ENCODE data around the gene PACSIN2. TPM values are rescaled to one million over a fixed set of nuclear protein-coding genes. Genes with fewer than 3 reads are reported as not detected.

Gene PACSIN2
- polyA plus RNA-seq, 2 of the 4 experiments (the other 2 are of a cell fraction) = 60.3 to 94.0 TPM

DNA sequence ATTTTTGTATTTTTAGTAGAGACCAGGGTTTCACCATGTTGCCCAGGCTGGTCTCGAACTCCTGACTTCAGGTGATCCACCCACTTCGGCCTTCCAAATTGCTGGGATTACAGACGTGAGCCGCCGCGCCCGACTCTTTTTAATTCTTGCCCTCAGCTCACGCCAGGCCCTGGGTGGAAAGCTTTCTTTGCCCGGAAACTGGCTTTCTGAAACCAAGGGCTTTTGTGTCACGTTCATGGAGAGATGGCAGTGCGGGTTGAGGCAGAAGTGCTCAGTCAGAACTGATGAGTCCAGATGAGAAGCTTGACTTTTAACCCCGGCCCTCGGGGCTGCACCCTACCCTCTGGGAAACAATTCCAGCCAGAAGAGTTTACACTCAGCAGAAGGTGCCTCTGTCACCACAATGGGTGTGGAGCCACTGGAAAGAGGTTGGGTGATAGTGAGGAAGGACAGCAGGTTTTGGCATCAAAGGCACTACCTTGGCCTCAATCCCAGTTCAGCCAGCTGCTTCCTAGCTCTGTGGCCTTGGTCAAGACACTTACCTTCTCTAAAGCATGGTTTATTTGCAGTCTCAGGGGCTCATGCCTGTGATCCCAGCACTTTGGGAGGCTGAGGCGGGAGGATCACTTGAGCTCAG lies 157.0 kb downstream of the PACSIN2 start:
- no peak overlapping the region for H3K4me3 ChIP-seq
- no peak for DNase-seq (ENCODE audit: low read depth in 1 of 2, low spot score in 1 of 2)
- H3K27ac ChIP-seq = no peak overlapping the region
- no peak for TF ChIP-seq MYC (IDR thresholded peaks at IDR 0.05; ENCODE audit: borderline replicate concordance, low read length)
- TF ChIP-seq RCOR1 (IDR thresholded peaks at IDR 0.05; ENCODE audit: low read depth, low read length) = no peak
- TF ChIP-seq BHLHE40 (IDR thresholded peaks at IDR 0.05; ENCODE audit: low read depth, low read length) = no peak
- no peak for TF ChIP-seq NPAS2 (CRISPR knock-in tag; IDR thresholded peaks at IDR 0.05; ENCODE audit: borderline replicate concordance)
- no peak for TF ChIP-seq NFE2L2 (conservative IDR thresholded peaks at IDR 0.05; ENCODE audit: low read length)
- TF ChIP-seq, protein P1, sequence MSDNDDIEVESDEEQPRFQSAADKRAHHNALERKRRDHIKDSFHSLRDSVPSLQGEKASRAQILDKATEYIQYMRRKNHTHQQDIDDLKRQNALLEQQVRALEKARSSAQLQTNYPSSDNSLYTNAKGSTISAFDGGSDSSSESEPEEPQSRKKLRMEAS (IDR thresholded peaks at IDR 0.05) = no peak
- TF ChIP-seq HOXB5 (CRISPR knock-in tag; IDR thresholded peaks at IDR 0.05) = no peak
- no peak for TF ChIP-seq TFCP2L1 (CRISPR knock-in tag; IDR thresholded peaks at IDR 0.05)
- no peak for TF ChIP-seq FOSB (CRISPR knock-in tag; IDR thresholded peaks at IDR 0.05)
- TF ChIP-seq, protein P2, sequence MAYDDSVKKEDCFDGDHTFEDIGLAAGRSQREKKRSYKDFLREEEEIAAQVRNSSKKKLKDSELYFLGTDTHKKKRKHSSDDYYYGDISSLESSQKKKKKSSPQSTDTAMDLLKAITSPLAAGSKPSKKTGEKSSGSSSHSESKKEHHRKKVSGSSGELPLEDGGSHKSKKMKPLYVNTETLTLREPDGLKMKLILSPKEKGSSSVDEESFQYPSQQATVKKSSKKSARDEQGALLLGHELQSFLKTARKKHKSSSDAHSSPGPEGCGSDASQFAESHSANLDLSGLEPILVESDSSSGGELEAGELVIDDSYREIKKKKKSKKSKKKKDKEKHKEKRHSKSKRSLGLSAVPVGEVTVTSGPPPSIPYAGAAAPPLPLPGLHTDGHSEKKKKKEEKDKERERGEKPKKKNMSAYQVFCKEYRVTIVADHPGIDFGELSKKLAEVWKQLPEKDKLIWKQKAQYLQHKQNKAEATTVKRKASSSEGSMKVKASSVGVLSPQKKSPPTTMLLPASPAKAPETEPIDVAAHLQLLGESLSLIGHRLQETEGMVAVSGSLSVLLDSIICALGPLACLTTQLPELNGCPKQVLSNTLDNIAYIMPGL (CRISPR knock-in tag; IDR thresholded peaks at IDR 0.05; ENCODE audit: borderline replicate concordance) = no peak
- TF ChIP-seq MAZ (IDR thresholded peaks at IDR 0.05; ENCODE audit: borderline replicate concordance, low read depth, low read length) = no peak
- no peak for TF ChIP-seq CEBPB (IDR thresholded peaks at IDR 0.05)
- no peak for TF ChIP-seq PHF8 (IDR thresholded peaks at IDR 0.05; ENCODE audit: borderline replicate concordance, low read depth)
- no peak for TF ChIP-seq POLR2AphosphoS2 (conservative IDR thresholded peaks at IDR 0.05; ENCODE audit: low read length)
- TF ChIP-seq ESRRA (IDR thresholded peaks at IDR 0.05; ENCODE audit: borderline replicate concordance, low read length) = no peak
- TF ChIP-seq, protein P3, sequence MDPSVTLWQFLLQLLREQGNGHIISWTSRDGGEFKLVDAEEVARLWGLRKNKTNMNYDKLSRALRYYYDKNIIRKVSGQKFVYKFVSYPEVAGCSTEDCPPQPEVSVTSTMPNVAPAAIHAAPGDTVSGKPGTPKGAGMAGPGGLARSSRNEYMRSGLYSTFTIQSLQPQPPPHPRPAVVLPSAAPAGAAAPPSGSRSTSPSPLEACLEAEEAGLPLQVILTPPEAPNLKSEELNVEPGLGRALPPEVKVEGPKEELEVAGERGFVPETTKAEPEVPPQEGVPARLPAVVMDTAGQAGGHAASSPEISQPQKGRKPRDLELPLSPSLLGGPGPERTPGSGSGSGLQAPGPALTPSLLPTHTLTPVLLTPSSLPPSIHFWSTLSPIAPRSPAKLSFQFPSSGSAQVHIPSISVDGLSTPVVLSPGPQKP (IDR thresholded peaks at IDR 0.05; ENCODE audit: low read depth, low read length) = no peak
- TF ChIP-seq HOXA7 (CRISPR knock-in tag; IDR thresholded peaks at IDR 0.05) = no peak
- TF ChIP-seq ZNF302 (CRISPR knock-in tag; IDR thresholded peaks at IDR 0.05) = no peak
- H3K4me1 ChIP-seq = peaks cover 16% of the 10 kb centered on the region; the same call in 1 of the 3 replicates
- ChIA-PET CTCF (interaction anchor here (0.9 to 4.7 kb wide), 3 partner anchors 9 to 52 kb away, joined by 4 to 26 read pairs (median 4); no protein-coding TSS in a partner anchor), POLR2A (no interaction called here)
- ATAC-seq = no peak
- H3K9me3 ChIP-seq = peaks cover 3% of the 10 kb centered on the region; the same call in 1 of the 3 replicates
- 95% methylated on average over 14 of the region's 14 CpGs for WGBS (ENCODE audit: missing lambda C conversion rate)
- H3K4me2 ChIP-seq = no peak overlapping the region
- FAIRE-seq = no peak

DNA sequence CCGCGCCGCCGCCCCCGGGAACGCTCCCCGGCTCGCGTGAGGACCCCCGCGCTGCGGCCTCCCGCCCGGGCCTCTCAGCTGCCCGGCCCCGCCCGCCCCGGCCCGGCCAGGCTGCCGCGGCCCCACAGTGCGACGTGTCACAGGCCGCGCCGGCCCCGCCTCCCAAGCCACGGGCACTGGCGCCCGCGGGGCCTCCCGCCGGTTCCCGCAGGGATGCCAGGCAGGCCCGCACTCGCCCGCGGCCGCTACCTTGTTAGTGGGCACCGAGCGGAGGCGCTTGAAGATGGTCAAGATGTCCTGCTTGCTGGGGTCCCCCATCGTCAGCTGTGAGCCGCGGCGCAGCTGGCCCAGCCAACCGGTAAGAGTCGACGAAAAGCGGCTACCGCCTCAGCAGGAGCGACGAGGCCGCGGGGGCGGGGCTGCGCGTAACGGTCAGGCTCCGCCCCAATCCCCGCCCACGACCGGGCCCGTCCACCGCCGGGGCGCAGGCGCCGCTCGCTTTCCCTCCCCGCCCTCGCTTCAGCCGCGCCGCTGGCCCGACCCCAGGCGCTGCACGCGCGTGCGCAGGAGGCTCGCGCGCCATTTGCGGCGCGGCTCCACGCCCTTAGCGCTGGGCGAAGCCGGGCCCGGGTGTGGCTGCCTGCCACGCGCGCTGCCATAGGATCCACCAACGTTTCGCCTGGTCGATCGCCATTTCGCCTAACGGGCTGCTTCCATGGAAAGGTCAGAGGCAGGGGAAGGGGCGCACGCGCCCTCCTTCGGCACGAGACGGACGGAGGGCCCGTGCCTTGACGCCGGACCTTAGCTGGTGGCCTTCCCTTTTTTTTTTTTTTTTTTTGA lies 157.9 kb downstream of the PACSIN2 start, which contains the start of gene ARFGAP3:
TSS of gene ARFGAP3 (minus strand) at position 409 of the 840 bp plus-strand sequence. CDS start at position 318, 91 bp downstream.
- H3K9me3 ChIP-seq = peaks cover 3% of the 10 kb centered on the region; the same call in 1 of the 3 replicates
- ATAC-seq (peak; percentile 92 to 94), FAIRE-seq (no peak), DNase-seq (ENCODE audit: low read depth in 1 of 2, low spot score in 1 of 2) (peak; percentile 72 to 90)
- 64% methylated on average over 22 of the region's 111 CpGs for whole genome bisulfite sequencing (ENCODE audit: missing lambda C conversion rate)
- CTCF ChIA-PET = interaction anchor here (0.6 to 4.7 kb wide), 5 partner anchors 10 to 194 kb away, joined by 3 to 26 read pairs (median 4); no protein-coding TSS in a partner anchor
- POLR2A ChIA-PET = interaction anchor here (0.5 to 1.2 kb wide), 3 partner anchors 10 to 242 kb away, joined by 3 to 6 read pairs (median 3); partner anchors contain the start of gene POLDIP3
- H3K4me3 ChIP-seq = peak within 1 kb of the TSS; percentile 91
- peaks cover 9% of the 10 kb centered on the region; the same call in 1 of the 3 replicates for H3K4me1 ChIP-seq
- H3K4me2 ChIP-seq = peak within 1 kb of the TSS; percentile 92
- H3K27ac ChIP-seq = peak within 1 kb of the TSS; percentile 76 to 91
- TF ChIP-seq ZSCAN20 (CRISPR knock-in tag; IDR thresholded peaks at IDR 0.05) (0 out of 2 replicates have a peak, but pooled peaks have one; percentile 59), JUN (IDR thresholded peaks at IDR 0.05) (peak; percentile 58 to 61; a peak in 3 of 5 replicates), HOXB13 (CRISPR knock-in tag; IDR thresholded peaks at IDR 0.05; ENCODE audit: low read depth) (peak; percentile 80), RNF2 (IDR thresholded peaks at IDR 0.05; ENCODE audit: borderline replicate concordance, low read depth) (0 out of 2 replicates have a peak, but pooled peaks have one; percentile 86), EHF (CRISPR knock-in tag; IDR thresholded peaks at IDR 0.05) (peak; percentile 72), PHF8 (IDR thresholded peaks at IDR 0.05; ENCODE audit: borderline replicate concordance, low read depth) (peak; percentile 56; the same call in 1 of the 2 replicates), POLR2A (IDR thresholded peaks at IDR 0.05; ENCODE audit: low read length) (peak; percentile 49; the same call in 1 of the 2 replicates), HOXA7 (CRISPR knock-in tag; IDR thresholded peaks at IDR 0.05) (no peak), RAD21 (conservative IDR thresholded peaks at IDR 0.05 in 1 of 2, IDR thresholded peaks at IDR 0.05 in 1 of 2) (no peak)
- TF ChIP-seq, protein P1 (IDR thresholded peaks at IDR 0.05) = peak; percentile 99
- TF ChIP-seq, protein P4, sequence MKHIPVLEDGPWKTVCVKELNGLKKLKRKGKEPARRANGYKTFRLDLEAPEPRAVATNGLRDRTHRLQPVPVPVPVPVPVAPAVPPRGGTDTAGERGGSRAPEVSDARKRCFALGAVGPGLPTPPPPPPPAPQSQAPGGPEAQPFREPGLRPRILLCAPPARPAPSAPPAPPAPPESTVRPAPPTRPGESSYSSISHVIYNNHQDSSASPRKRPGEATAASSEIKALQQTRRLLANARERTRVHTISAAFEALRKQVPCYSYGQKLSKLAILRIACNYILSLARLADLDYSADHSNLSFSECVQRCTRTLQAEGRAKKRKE (CRISPR knock-in tag; IDR thresholded peaks at IDR 0.05; ENCODE audit: low read depth) = 0 out of 2 replicates have a peak, but pooled peaks have one; percentile 66
- TF ChIP-seq, protein P5, sequence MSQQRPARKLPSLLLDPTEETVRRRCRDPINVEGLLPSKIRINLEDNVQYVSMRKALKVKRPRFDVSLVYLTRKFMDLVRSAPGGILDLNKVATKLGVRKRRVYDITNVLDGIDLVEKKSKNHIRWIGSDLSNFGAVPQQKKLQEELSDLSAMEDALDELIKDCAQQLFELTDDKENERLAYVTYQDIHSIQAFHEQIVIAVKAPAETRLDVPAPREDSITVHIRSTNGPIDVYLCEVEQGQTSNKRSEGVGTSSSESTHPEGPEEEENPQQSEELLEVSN (IDR thresholded peaks at IDR 0.05; ENCODE audit: borderline replicate concordance, low read depth) = peak; percentile 100

Measured in A549 (cell line).